Kidney capillary endothelial cell (primary cell): ENCODE results near the gene PAXIP1.
A peak's percentile ranks its signal among the peaks of the same experiment; 100 is the strongest.

Source experiments
- DNase-seq: peaks from one replicate; pipeline ENCODE4 v3.0.0-alpha.2; 2018; ENCODE audit warnings: low spot score

Gene PAXIP1

GRCh38 chr7:154994996-154995395, 7.9 kb downstream of the PAXIP1 start:
- no peak for DNase-seq

GRCh38 chr7:154990964-154991540, 11.9 kb downstream of the PAXIP1 start:
- no peak for DNase-seq

- DNase-seq = no peak
These were observed 15.4 kb downstream of the PAXIP1 start for GRCh38 chr7:154987571-154987970.

- DNase-seq = no peak
These were observed 16.6 kb downstream of the PAXIP1 start for GRCh38 chr7:154986200-154986945.

GRCh38 chr7:154985230-154985629, 17.7 kb downstream of the PAXIP1 start:
- no peak for DNase-seq

GRCh38 chr7:154984601-154985188, 18.2 kb downstream of the PAXIP1 start:
- no peak for DNase-seq

- DNase-seq = no peak
These were observed 24.9 kb downstream of the PAXIP1 start for GRCh38 chr7:154978017-154978416.

GRCh38 chr7:154977250-154977649, 25.7 kb downstream of the PAXIP1 start:
- DNase-seq = no peak

- no peak for DNase-seq
These were observed 26.1 kb downstream of the PAXIP1 start for GRCh38 chr7:154976844-154977243.

- DNase-seq = no peak
These were observed 26.9 kb downstream of the PAXIP1 start for GRCh38 chr7:154975984-154976383.

GRCh38 chr7:154973381-154973780, 29.5 kb downstream of the PAXIP1 start:
- no peak for DNase-seq

GRCh38 chr7:154968336-154969001, 34.5 kb downstream of the PAXIP1 start:
- no peak for DNase-seq

- no peak for DNase-seq
These were observed 35.4 kb downstream of the PAXIP1 start for GRCh38 chr7:154967401-154967955.

GRCh38 chr7:154965014-154965413, 37.9 kb downstream of the PAXIP1 start:
- no peak for DNase-seq

- DNase-seq = no peak
These were observed 42.7 kb downstream of the PAXIP1 start for GRCh38 chr7:154960063-154960790.

GRCh38 chr7:154956427-154956826, 46.5 kb downstream of the PAXIP1 start:
- DNase-seq = no peak

GRCh38 chr7:154953006-154953684, 49.8 kb downstream of the PAXIP1 start:
- DNase-seq = peak; percentile 31

GRCh38 chr7:154950960-154951359, 52.0 kb downstream of the PAXIP1 start:
- no peak for DNase-seq

- no peak for DNase-seq
These were observed 55.3 kb downstream of the PAXIP1 start for GRCh38 chr7:154947604-154948003.

- DNase-seq = no peak
These were observed 56.8 kb downstream of the PAXIP1 start for GRCh38 chr7:154946166-154946565.

- no peak for DNase-seq
These were observed 59.0 kb downstream of the PAXIP1 start for GRCh38 chr7:154943906-154944305.
